ENCODE data around the gene WRAP53.

WRAP53 gene

DNA sequence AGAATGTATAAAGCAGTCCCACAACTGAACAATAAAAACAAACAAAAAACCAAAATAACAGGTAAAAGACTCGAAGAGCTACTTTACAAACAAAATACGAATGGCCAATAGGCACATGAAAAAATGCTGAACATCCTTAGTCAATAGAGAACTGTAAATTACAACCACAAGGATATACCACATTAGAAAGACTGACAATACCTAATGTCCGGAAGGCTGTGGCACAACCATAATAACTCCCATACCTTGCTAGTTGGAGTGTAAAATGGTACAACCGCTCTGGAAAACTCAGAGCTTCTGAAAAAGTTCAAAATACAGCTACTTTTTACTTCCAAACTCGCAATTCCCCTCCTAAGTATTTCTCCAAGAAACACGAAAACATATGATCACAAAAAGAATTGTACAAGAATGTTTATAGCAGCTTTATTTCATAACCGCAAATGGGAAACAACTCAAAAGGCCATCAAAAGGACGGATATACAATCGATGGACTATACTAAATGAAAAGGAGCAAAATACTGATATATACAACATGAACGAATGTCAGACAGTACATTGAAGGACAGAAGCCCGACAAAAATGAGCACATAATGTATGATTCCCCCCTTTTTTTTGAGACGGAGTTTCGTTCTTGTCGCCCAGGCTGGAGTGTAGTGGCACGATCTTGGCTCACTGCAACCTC, 3.3 kb upstream of the WRAP53 start:
- DNase-seq (ENCODE audit: low read depth), result no peak

DNA sequence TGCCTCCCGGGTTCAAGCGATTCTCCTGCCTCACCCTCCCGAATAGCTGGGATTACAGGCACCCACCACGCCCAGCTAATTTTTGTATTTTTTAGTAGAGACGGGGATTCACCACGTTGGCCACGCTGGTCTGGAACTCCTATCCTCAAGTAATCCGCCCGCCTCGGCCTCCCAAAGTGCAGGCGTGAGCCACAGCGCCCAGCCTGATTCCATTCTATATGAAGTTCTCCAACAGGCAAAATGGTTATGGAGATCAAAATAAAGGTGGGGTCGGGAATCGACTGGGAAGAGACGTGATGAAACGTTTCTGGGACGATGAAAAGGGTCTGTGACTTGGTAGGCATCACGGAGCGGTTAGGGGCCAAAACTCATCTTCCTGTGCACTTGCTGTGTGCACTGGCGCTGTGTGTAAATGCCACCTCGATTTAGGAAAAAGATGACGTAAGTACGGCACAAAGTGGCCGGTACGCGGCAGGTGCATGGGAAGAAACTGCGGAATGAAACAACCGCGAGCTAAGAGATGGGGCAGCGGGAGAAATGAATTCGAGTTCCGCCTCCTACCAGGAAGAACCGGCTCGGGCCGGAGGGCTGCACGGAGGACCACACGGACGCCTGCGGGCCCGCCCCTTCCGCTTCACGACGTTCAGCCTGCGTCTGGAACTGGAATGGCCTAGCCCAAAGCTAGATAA, 2.6 kb upstream of the WRAP53 start:
- DNase-seq (ENCODE audit: low read depth), result peak; percentile 85

DNA sequence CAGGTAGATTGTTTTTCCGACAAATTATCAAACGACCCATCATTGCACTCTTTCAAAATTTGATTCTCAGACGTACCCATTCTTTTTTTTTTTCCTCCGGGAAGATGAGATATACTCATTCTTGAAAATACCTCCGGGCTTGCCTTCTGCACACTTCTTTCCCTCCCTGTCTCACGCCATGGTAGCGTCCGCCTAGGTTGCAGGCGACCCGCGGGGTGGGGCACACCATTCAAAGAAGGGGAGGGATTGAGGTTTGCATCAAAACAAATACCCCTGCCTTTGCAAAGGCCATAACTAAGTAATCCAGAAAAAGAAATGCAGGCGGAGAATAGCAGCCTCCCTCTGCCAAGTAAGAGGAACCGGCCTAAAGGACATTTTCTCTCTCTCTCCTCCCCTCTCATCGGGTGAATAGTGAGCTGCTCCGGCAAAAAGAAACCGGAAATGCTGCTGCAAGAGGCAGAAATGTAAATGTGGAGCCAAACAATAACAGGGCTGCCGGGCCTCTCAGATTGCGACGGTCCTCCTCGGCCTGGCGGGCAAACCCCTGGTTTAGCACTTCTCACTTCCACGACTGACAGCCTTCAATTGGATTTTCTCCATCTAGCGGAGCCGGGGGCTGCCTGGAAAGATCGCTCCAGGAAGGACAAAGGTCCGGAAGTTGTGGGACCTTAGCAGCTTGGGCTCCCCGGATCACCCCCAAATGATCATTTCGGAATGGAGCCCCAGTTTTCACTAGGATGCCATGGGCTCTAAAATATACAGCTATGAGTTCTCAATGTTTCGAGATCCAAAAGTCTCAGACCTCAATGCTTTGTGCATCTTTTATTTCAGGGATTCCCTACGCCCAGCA, 1.8 kb upstream of the WRAP53 start:
- peak; percentile 61 for DNase-seq (ENCODE audit: low read depth)

- peak; percentile 82 for DNase-seq (ENCODE audit: low read depth)
Measured at GRCh38 chr17:7687072-7687907, 987 bp upstream of the WRAP53 start, which contains the start of gene TP53. TSS of gene TP53 (minus strand) at chr17:7687490. CDS start at chr17:7676594, 10,896 bp downstream.

DNA sequence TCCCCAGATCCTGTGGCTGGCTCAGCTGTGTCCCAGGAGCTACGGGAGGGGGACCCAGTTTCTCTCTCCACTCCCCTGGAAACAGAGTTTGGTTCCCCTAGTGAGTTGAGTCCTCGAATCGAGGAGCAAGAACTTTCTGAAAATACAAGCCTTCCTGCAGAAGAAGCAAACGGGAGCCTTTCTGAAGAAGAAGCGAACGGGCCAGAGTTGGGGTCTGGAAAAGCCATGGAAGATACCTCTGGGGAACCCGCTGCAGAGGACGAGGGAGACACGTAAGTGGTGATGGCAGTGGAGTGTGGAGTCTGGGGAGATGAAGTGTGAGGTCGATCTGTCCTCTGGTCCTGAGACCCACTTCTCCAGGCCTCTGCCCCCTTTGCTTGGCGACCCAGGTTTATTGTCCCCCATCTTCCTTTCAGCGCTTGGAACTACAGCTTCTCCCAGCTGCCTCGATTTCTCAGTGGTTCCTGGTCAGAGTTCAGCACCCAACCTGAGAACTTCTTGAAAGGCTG, 585 bp downstream of the WRAP53 start:
- no peak for DNase-seq (ENCODE audit: low read depth)

DNA sequence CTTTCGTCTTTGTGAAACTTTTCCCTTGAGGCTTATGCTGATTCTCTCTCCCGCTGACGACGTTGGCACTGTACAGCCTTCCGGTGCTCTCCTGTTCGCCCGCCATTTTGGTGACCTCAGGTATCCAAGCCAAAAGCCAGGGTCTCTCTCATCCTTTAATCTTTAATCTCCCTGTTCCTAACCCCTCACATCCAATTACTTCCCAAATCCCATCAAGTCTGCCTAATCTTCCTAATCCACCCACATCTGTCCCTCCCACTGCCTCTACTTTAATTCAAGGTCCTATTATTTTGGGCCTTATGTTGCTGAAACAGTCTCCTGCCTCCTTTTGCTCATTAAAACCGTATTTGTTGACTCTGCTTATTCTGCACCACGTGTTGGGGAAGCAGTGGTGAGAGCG, 7.3 kb downstream of the WRAP53 start:
- DNase-seq (ENCODE audit: low read depth), result no peak

GRCh38 chr17:7697828-7698588, 9.7 kb downstream of the WRAP53 start:
- no peak for DNase-seq (ENCODE audit: low read depth)

GRCh38 chr17:7700510-7700909, 12.2 kb downstream of the WRAP53 start:
- DNase-seq (ENCODE audit: low read depth), result no peak

DNA sequence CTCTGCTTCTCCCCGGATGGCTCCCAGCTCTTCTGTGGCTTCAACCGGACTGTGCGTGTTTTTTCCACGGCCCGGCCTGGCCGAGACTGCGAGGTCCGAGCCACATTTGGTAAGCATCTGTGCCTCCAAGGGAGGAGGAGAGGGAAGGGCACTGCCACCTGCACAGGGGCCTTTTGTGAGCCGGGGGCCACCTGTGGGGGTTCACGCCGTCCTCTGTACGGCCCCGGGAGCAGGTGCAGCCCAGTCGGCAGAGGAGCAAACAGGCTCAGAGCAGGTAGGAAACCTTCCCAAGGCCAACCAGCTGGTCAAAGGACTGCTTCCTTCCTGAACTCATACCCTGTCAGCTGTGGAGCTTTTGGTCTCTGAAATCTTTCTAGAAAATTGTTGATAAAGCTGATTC, 13.4 kb downstream of the WRAP53 start:
- DNase-seq (ENCODE audit: low read depth), result no peak

DNA sequence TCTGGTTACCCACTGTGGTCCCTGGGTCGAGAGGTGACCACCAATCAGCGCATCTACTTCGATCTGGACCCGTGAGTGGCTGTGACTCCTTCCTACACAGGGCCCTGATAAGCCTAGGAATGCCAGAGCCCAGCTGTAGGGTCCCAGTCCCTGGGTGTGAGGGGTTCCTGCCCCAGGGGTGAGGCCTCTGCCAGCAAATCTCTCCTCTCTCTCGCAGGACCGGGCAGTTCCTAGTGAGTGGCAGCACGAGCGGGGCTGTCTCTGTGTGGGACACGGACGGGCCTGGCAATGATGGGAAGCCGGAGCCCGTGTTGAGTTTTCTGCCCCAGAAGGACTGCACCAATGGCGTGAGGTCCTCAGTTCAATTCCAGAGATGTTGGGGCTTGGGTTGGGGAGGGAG, 14.5 kb downstream of the WRAP53 start:
- no peak for DNase-seq (ENCODE audit: low read depth)

DNA sequence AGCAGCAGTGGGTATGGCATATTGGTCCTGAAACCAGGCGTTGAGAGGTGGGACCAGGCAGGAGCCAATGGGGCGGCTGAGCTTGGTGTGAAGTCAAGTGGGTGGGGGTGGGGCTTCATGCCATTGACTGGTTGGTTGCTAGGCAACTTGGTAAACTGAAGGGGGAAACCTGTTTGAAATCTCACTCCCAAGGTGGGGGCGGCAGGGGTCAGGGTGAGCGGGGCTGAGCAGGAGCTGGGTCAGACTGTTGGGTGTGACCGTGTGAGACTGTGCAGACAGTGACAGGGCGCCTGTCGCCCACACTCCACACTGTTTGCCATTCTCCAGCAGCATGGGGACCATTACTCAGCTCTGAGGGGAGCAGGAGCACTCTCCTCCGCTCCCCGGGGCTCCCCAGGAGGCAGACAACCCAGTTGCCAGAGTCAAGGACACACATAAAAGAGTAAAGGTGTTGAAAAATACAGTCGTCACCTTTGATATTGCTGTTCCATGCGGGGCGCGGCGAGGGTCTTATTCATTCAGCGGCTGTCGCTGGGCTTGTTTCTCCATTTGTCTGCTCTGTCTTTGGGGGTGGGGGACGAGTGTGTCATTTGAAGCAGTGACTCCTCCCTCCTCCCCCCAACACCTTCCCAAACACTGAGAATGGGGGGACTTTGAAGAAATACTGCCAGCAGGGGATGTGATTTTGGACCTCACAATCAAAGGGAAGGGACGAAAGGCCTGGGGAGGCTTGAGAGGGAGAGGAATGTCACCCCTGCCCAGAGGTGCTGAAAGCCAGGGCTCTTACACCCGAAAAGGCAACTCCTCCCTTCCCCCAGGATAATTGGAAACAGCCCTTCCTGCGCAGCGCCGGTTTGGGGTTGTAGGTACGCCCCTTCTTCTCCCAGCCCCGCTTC, 15.6 kb downstream of the WRAP53 start:
- no peak for DNase-seq (ENCODE audit: low read depth)

DNA sequence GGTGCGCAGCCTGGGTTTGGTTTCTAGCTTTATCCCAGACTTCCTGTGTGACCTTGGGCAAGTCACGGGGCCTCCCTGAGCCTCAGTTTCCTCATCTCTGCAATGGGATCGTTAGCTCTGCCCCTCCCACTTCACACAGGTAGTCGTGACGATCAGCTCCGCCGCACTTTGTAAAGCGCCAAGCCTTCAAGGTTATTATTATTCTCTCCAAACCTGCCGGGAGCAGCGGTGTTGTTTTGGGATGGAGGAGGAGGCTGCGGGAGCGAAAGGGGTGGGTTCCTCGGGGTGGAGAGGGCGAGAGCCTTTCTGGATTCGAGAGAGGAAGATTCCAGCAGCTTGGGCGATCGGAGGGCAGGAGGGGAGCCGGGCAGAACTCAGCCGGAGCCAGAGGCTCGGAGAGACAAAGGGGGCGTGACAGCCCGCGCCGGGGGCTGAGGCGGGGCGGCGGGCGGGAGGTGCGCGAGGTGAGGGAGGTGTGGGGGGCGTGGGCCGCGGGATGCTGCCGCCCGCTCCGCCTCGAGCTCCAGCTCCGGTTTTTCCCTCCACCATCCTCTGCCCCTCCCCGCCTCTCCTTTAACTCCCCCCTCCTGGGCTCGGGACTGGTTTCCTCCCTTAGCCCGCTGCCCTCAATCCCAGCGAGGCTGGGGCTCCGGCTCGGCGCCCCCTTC, 16.5 kb downstream of the WRAP53 start, which contains the start of gene EFNB3:
Gene EFNB3 (plus strand): TSS at position 602 of the 668 bp plus-strand sequence. CDS start 397 bp downstream, outside the sequence.
- DNase-seq (ENCODE audit: low read depth), result no peak

DNA sequence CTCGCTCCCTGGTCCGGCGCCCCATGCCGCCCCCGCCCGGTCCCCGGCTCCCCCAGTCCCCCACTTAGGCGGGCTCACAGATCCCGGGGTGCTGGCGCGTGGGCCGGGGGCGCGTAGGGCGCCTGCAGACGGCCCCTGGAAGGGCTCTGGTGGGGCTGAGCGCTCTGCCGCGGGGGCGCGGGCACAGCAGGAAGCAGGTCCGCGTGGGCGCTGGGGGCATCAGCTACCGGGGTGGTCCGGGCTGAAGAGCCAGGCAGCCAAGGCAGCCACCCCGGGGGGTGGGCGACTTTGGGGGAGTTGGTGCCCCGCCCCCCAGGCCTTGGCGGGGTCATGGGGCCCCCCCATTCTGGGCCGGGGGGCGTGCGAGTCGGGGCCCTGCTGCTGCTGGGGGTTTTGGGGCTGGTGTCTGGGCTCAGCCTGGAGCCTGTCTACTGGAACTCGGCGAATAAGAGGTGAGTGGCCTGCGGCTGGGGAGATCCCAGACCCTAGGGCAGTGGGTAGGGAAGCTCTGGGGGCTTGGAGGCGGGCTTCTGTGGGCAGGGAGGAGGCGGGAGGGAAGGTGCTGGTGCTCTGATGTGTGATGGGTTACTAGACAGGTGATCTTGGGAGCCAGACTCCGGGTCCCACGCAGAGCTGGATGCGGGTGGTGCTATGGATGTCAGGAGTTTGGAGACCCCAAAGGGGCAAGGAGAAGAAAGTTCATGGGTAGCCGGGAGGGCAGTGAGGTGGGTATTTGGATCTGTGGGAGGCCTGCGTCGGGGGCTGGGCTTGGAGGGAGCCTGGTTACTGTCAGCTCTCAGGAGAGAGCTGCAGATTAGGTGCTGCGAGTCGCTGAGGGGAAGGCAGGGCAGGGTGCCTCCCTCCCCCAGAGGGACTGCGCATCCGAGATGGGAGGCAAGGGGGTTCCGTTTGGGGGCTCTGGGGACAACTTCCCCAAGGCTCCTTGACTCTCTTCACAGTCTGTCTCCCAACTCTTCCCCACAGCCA, 17.3 kb downstream of the WRAP53 start:
- no peak for DNase-seq (ENCODE audit: low read depth)

DNA sequence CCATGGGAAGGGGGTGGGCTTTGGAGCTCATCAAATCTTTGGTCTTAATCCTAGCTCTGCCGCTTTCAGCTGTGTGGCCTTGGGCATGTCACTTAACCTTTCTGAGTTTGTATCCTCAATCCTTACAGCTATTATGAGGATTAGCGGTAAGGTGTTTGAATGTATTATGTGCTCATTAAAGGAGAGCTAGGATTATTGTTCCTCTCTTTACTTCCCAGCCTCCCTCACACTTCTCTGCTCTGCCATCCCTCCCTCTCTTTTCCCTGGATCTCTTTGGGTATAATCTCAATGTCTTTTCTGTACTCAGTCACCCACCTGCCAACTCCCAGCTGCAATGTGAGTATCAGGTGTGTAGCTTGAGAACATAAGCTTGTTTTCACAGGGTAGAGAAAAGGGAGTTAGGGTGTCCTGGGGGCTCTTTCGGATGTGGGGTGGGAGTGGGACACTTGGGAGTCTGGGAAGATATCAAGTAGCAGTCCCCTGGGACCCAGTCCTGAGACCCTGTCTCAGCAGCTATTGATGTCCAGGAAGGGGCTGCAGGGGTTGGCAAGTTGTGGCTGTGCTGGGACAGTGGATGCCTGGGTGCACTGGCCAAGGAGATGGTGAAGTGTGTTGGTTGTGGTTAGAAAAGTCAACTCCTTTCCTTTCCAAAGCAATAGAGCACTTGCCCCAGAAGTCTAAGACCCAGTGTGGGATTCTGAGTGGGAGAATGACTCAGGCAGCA, 18.5 kb downstream of the WRAP53 start:
- no peak for DNase-seq (ENCODE audit: low read depth)

GRCh38 chr17:7707446-7707845, 19.2 kb downstream of the WRAP53 start:
- no peak for DNase-seq (ENCODE audit: low read depth)

- DNase-seq (ENCODE audit: low read depth), result no peak
Measured at GRCh38 chr17:7707858-7708750, 19.8 kb downstream of the WRAP53 start.

Data from T-helper 22 cell (primary cell).